AG04450 (cell line): ENCODE results near the gene UBE3C. TPM values are rescaled to one million over a fixed set of nuclear protein-coding genes. Genes with fewer than 3 reads are reported as not detected.

Experiments
- CTCF ChIA-PET: fragments of 300-600, 350-600 bp; formaldehyde crosslinking; extraction: SDS; loops from one replicate; lab custom pipeline; 2022; ENCODE audit warnings: antibody characterized with exemption, inconsistent platforms; lab: Charles Lee
- POLR2A ChIA-PET: fragments of 350-600 bp; formaldehyde crosslinking; extraction: SDS; loops from one replicate; lab custom pipeline; 2021; ENCODE audit warnings: antibody characterized with exemption, inconsistent platforms; lab: Yijun Ruan, JAX
- DNase-seq: peaks from one replicate; pipeline ENCODE4 v3.0.0-alpha.2; 2011; ENCODE audit warnings: low read depth, low spot score
- H3K27ac ChIP-seq: one replicate; pipeline ENCODE4 v1.5.1; 2012; ENCODE audit warnings: low read depth, low read length, control low read depth
- H3K27me3 ChIP-seq: one replicate; pipeline ENCODE4 v1.6.0; 2012; ENCODE audit warnings: low read length; ENCODE audit not compliant: control insufficient read depth, insufficient read depth
- H3K4me3 ChIP-seq: 2 replicates; pipeline ENCODE4 v1.5.1; 2011; ENCODE audit warnings: mild to moderate bottlenecking, low read depth, low read length, control low read depth
- H3K9me3 ChIP-seq: 2 replicates; pipeline ENCODE4 v1.5.1; 2012; ENCODE audit warnings: low read length; ENCODE audit not compliant: control insufficient read depth, insufficient read depth
- polyA plus RNA-seq: library from polyadenylated mRNA; depleted of rRNA; stranded (reverse); fragments of >200 nt; gene quantifications from 2 replicates; pipeline ENCODE4 v1.2.3, GENCODE V29; 2011
- TF ChIP-seq, protein P1 (sequence below): IDR thresholded peaks from 2 replicates; pipeline ENCODE4 v1.5.1; 2011; ENCODE audit warnings: low read depth, low read length, control low read depth, inconsistent platforms

Gene UBE3C
- polyA plus RNA-seq, 1 experiment, result 71.2 TPM

DNA sequence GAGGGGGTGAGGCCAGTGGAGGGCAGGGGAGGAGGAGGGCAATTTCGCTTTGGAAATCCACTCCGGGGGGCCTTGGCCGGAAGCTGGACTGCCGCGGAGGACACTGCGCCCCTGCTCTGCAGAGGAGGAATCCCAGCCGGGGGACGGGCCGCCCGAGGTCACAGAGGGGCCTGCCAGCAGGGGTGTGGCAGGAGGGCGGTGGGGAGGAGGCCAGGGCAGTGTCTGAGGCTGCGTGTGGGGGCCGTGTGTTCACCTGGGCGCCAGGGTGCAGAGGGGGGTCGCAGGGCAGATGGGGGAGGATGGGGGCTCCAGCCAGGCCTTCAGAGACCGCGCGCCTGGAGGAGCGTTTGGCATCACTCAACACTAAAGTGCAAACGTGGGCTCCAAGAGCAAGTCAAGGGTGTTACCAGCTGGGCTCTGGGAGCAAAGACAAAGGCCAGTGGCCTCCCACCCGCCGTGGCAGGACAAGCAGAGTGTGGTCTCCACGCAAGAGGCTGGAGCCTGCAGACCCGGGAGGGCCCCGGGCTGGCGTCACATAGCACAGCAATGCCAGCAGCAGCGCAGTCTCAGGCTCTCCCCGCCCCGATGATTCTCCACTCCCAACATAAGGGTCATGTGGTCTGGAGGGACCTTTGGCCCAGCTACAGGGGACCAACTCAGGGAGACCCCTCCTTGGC, 152.8 kb downstream of the UBE3C start:
- Histone ChIP-seq H3K4me3 (no peak overlapping the region), H3K27me3 (no peaks in the 10 kb centered on the region), H3K9me3 (peaks cover 12% of the 10 kb centered on the region), H3K27ac (no peak overlapping the region)
- DNase-seq, result no peak
- POLR2A ChIA-PET, result no interaction called here
- TF ChIP-seq, protein P1, sequence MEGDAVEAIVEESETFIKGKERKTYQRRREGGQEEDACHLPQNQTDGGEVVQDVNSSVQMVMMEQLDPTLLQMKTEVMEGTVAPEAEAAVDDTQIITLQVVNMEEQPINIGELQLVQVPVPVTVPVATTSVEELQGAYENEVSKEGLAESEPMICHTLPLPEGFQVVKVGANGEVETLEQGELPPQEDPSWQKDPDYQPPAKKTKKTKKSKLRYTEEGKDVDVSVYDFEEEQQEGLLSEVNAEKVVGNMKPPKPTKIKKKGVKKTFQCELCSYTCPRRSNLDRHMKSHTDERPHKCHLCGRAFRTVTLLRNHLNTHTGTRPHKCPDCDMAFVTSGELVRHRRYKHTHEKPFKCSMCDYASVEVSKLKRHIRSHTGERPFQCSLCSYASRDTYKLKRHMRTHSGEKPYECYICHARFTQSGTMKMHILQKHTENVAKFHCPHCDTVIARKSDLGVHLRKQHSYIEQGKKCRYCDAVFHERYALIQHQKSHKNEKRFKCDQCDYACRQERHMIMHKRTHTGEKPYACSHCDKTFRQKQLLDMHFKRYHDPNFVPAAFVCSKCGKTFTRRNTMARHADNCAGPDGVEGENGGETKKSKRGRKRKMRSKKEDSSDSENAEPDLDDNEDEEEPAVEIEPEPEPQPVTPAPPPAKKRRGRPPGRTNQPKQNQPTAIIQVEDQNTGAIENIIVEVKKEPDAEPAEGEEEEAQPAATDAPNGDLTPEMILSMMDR, result no peak
- CTCF ChIA-PET, result no interaction called here

DNA sequence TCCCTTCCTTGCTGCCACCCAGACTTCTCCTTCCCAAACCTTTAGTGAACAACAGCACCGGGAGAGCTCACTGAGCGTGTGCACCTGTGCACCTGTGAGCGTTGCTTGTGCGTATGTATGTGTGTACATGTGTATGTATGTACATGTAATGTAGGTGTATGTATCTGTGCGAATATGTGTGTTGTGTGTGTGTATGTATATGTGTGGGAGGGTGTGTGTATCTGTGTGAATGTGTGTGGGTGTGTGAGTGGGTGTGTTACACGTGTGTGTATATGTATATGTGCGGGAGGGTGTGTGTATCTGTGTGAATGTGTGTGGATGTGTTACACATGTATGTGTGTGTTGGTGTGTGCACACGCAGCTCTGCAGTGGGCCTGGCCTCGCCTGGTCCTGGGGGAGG, 153.5 kb downstream of the UBE3C start:
- H3K27ac ChIP-seq, result no peak overlapping the region
- ChIA-PET POLR2A (no interaction called here), CTCF (no interaction called here)
- H3K27me3 ChIP-seq, result no peaks in the 10 kb centered on the region
- H3K4me3 ChIP-seq, result no peak overlapping the region
- TF ChIP-seq, protein P1, result no peak
- no peak for DNase-seq
- peaks cover 12% of the 10 kb centered on the region for H3K9me3 ChIP-seq

DNA sequence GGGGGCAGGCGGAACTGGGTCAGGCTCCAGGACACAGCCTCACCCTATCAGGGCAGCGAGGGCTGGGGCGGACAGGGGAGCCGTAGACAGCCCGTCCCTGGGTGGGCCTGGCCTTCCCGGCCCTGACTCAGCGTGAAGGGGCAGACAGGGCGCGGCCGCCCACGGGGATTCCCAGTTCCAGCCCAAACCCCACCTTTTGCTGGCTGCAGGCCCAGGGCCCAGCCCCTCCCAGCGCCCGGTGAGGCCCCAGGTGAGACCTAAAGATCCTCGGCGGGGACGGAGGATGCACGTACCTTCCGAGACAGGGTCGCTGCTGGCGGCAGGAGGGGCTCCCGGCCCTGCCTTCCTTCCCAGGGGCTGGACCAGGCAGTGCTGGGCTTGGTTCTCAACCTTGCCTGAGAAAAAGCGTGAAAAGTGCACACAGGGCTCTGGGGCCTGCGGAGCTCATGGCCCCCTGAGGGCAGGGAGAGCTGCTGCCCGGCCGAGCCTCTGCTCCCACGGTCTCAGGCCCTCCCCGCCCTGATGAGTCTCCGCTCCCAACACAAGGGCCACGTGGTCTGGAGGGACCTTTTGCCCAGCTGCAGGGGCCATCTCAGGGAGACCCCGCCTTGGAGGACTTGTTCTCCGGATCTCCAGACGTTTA, 154.2 kb downstream of the UBE3C start:
- POLR2A ChIA-PET, result no interaction called here
- peaks cover 12% of the 10 kb centered on the region for H3K9me3 ChIP-seq
- CTCF ChIA-PET, result no interaction called here
- TF ChIP-seq, protein P1, result no peak
- H3K4me3 ChIP-seq, result no peak overlapping the region
- H3K27ac ChIP-seq, result no peak overlapping the region
- H3K27me3 ChIP-seq, result no peaks in the 10 kb centered on the region
- DNase-seq, result no peak

DNA sequence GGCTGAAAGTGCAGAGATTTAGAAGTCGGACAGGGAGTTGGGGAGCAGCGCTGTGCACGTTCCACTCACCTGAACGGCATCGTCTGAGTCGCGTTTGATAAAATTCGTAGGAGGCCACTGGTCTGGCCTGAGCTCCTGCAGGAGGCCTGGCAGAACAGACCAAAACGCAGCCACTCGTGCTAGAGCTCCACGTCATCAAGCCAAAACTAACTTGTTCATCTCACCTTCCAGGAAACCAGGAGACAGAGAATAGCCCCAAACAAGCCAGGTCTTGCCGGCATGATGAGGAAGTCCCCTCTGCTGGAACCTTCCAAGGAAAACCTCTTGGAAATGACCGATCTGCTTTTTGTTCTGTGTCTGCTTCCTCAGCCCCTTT, 154.7 kb downstream of the UBE3C start:
- Histone ChIP-seq H3K27me3 (no peaks in the 10 kb centered on the region), H3K9me3 (peaks cover 12% of the 10 kb centered on the region), H3K4me3 (no peak overlapping the region), H3K27ac (no peak overlapping the region)
- ChIA-PET CTCF (no interaction called here), POLR2A (no interaction called here)
- DNase-seq, result no peak
- TF ChIP-seq, protein P1, result no peak

DNA sequence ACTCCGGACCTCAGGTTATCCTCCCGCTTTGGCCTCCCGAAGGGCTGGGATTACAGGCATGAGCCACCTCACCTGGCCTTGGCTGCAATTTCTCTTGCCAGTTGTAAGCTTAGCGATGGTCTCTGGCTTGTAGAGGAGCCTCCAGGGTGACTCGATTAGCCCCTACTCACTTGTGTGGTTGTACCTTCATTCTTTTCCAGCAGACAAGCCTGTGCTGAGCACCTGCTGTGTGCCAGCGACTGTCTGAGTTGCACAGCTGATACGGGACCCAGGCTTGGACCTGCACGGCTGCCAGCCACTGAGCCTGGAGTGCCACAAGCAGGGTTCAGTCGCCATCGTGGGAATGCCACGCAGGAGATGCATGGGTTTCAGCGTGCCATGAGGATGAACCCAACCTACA, 156.0 kb downstream of the UBE3C start:
- ChIA-PET POLR2A (no interaction called here), CTCF (no interaction called here)
- TF ChIP-seq, protein P1, result no peak
- H3K27me3 ChIP-seq, result no peaks in the 10 kb centered on the region
- no peak overlapping the region for H3K27ac ChIP-seq
- no peak for DNase-seq
- peaks cover 9% of the 10 kb centered on the region; the same call in 1 of the 2 replicates for H3K9me3 ChIP-seq
- H3K4me3 ChIP-seq, result no peak overlapping the region
